T follicular helper cell (primary cell): ENCODE results near the gene ADGRG6.

Experiments
- DNase-seq: peaks from one replicate; pipeline ENCODE4 v3.0.0-alpha.2; 2020; ENCODE audit warnings: low read depth

The ADGRG6 gene

DNA sequence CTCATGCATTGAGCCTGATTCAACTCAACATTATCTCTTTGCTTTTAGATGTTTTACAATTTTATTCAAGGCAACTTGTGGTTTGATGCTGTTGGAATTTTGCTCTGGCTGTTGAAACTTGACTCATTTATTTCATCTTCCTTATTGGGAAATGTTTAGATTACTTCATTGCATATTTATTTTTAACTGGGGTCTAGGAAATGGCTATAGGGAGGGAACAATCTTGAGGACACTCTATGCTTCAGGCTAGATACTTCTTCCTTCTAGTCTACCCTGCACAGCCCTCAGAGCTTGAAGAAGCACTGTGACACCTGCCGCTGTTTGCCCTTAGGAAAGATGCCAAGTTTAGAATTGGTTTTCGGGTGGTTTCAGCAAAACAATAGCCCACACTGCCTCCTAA, 183.4 kb downstream of the ADGRG6 start:
- DNase-seq, result no peak

DNA sequence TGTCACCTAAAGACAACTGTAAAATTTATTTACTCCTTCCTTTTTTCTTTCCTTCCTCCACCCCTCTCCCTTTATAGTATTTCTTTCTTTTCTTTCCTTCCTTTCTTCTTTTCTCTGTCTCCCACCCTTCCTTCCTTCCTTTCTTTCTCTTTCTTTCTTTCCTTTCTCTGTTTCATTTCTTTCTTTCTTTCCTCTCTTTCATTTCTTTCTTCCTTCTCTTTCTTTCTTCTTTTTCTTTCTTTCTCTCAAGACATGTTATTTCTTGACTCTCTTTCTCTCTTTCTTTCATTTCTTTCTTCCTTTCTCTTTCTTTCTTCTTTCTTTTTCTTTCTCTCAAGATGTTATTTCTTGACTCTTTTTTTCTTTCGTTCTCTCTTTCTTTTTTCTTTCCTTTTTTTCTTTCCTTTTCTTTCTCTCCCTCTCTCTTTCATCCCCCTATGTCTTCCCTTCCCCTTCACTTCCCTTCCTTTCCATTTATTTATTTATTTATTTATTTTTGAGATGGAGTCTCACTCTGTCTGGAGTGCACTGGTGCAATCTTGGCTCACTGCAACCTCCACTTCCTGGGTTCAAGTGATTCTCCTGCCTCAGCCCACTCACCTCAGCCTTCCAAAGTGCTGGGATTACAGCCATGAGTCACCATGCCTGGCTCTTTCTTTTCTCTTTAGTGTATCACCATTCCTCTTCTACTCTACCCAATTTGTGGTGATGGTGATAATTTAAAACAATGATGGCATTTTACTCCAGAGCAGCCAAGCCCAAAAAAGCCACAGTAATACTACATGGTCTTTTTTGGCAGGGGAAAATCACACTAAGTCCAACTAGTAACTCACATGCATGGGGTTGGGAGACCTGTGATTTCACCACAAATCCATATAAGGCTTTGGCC, 188.2 kb downstream of the ADGRG6 start:
- no peak for DNase-seq
